Kasumi-1 (cell line): ENCODE data around the gene TLCD5.

Experiments used
- DNase-seq, 2 experiments: peaks; one replicate each; lab custom pipeline; 2025; lab: John Stamatoyannopoulos, UW

Gene TLCD5

GRCh38 chr11:120308081-120308480, 17.0 kb upstream of the TLCD5 start:
- DNase-seq: no peak

GRCh38 chr11:120310870-120311269, 14.2 kb upstream of the TLCD5 start:
- DNase-seq: no peak

DNA sequence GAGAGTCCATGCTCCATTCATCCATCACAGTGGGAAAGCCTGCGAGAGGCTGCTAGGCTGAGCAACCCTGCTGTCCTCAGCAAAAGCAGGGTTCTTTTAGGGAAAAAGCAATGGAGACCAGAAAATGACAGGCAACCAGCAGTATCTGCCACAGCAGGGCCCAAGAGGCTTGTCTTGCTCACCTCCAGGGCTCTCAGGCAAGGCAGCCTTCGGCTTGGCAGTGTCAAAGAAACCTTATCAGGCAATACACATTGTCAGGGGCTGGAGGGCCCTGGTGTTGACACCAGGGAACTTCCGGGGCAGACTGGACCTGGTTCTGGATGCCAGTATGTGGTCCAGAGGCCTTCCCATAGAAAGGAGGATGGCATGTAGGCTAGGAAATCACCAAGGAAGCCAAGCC, 10.2 kb upstream of the TLCD5 start:
- DNase-seq: no peak

GRCh38 chr11:120316880-120317688, 8.0 kb upstream of the TLCD5 start:
- no peak for DNase-seq

DNA sequence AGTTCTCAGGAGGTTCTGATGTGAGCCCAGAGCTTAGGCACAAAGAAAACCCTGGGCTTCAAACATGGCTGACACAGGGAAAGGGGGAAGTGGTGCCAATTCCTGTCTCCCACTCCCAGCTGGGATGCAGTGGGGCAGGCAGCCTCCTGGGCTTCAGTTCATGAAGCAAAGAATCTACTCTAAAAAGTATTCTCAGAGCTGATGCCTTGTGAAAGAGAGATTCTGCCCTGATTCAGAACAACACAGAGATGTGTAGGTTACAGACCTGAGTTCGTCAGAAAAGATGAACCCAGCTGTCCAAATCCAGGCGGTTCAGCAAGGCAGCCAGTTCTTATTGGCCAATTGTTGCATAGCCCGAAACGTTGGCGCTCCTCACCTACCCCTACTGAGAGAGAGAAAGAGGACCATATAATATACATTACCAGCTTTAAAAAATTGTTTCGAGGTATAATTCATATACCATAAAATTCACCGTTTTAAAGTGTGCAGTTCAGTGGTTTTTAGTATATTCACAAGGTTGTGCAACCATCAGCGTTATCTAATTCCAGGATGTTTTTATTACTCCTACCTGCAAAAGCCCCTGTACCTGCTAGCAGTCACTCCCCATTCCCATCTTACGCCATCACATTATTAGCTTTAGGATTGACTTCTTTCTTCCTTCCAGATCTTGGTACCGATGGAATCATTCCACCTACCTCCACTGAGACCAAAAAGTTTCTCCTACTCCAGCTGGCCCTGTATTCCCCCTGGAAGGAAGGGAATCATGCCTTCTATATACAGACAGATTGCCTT, 7.2 kb upstream of the TLCD5 start:
- no peak for DNase-seq

DNA sequence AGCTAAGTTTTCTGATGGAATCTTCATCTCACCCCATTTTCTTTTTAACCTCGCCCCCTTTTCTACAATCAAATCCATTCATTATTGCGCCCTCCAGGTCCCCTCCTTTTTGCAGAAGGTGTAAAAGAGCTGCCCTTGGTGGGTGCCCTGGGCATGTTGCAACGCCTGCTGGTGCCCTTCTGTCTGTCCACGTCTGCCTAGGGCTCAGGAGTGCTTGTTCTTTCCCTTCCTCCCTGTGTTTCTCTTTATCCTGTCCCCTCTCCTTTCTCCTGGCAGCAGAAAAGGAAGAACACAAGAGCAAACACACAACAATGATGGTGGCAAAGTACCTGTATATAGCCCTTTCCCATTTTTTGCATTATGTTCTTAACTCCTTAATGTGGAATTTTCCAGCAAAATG, 6.2 kb upstream of the TLCD5 start:
- no peak for DNase-seq

GRCh38 chr11:120326228-120326627, 1.1 kb downstream of the TLCD5 start:
- no peak for DNase-seq

DNA sequence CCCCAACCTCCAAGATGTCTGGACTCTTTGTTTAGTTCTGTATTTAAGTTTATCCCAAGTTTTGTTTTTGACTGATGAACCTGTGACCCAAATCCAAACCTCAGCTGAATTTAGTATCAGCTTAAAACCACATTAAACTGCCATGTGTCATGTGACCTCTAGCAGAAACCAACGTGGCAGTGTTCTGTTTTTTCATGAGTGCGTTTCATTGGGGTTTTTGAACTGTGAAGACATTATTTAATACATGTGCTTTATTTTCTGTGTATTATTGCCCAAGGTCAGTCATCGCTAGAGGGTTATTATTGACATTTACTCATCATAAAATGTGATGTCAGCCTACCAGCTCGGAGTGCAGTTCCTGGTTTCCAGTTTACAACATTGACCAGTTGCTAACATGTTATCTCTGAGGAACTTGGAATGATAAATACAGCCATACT, 1.8 kb downstream of the TLCD5 start:
- no peak for DNase-seq

- no peak for DNase-seq
Observed at GRCh38 chr11:120327311-120327710, 2.2 kb downstream of the TLCD5 start.

GRCh38 chr11:120329556-120329955, 4.5 kb downstream of the TLCD5 start:
- DNase-seq: no peak

DNA sequence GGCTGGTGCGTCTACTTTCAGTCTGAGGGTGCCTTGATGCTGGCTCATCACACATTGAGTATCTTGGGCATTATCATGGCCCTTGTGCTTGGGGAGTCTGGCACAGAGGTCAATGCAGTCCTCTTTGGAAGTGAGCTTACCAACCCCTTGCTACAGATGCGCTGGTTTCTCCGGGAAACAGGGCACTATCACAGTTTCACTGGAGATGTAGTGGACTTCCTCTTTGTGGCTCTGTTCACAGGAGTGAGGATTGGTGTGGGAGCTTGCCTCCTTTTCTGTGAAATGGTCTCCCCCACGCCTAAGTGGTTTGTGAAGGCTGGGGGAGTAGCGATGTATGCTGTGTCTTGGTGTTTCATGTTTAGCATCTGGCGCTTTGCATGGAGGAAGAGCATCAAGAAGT, 4.9 kb downstream of the TLCD5 start:
- no peak for DNase-seq

GRCh38 chr11:120331301-120331996, 6.3 kb downstream of the TLCD5 start:
- no peak for DNase-seq

DNA sequence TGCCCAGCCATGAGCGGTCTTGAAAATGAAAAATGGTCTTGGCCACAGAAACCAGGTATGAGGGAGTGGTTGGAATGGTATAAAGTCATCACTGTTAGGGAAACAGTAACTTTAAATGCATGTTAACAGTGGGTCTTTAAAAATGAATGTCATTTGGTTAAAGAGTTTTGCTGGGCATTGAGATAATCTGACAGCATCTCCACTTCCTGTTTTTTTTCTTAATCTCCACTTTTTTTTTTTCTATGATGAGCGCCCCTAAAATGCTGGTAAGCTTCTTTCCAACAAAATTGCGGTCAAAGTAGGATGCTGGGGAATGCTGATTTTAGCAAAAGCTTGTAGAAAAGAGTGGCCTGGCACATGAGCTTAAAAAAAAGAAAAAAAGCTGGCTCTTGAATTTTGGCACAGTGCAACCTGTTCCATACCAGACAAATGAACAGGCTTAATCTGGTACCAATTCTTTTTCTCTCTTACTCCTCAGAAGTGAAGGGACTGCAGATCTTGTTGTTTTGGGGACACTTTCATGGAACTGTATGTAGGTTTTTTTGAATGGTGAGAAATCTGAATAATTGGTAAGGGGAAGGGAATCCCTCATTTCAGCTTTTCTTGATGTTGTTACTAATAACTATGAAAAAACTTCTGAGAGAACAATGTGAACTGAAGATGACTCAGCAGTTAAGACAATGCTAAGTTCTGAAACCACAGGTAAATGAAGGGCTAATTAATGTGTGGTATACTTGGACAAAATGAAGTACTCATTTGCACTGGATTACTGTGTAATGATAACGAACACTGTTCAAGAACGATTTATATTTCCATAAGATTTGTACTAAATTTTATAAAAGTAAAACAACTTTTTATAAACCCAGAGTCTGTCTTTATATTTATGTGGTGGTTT, 8.0 kb downstream of the TLCD5 start:
- no peak for DNase-seq

GRCh38 chr11:120333801-120334200, 8.7 kb downstream of the TLCD5 start:
- no peak for DNase-seq

- no peak for DNase-seq
Observed at GRCh38 chr11:120334332-120334731, 9.2 kb downstream of the TLCD5 start.

GRCh38 chr11:120334894-120335462, 9.9 kb downstream of the TLCD5 start:
- DNase-seq: peak; percentile 82 to 86

DNA sequence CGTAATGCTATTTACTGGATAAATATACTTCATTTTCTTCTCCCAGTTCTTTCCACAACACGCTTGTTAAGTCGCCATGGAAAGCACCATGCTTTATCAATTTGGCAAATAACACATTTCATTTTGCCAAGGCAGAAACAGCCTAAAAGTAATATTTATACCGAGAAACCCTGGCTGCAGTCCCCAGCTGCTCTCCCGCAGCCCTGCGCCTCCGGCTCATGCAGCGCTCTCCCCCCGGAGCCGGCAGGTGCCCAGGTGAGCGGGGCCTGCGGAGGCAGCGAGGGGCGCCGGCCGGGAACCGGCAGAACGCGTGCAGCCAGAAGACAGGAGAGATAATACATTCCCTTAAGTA, 10.4 kb downstream of the TLCD5 start:
- peak; percentile 39 to 53 for DNase-seq

GRCh38 chr11:120335908-120336640, 11.0 kb downstream of the TLCD5 start, which contains the start of gene ARHGEF12:
Gene ARHGEF12 (plus strand): TSS chr11:120336413. CDS start chr11:120337244, 831 bp downstream.
- peak; percentile 75 to 81 for DNase-seq

DNA sequence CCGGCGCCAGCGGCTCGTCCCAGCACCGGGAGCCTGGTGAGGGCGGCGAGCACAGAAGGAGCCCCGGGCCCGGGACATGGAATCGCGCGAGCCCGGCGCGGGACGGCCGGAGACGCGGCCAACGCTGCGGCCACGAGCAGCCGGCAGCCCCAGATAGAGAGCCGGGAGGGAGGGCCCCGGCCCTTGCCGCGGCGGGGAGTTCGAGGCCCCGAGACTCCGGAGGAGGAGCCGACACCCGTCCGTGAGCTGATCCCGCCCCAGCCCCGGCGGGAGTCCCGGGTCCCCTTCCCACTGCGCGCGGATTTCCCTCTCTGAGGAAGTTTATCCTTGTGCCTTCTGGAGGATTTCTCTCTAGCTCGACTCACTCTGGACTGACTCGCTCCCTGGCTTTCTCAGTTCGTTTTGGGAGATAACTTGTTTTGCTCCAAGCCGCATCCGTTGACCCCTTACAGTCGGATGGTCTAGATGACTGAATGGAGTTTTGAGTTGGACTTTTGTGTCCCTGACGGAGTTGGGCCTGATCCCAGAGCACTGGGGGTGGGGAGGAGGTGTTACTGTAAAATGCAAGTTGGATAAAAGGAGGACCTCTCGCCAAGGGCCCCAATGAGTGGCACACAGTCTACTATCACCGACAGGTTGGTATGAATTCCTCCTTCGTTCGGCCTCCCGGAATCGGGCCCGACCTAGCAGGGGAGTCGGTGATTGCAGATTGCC, 11.7 kb downstream of the TLCD5 start:
- DNase-seq: no peak
